Activated CD4-positive, CD25-positive, alpha-beta regulatory T cell treated with anti-CD3 and anti-CD28 coated beads, Interleukin-2, amount 50 U/mL, for 16 hours (primary cell): ENCODE data around the gene OR10H5.
"Not testable (repeated sequence)": the region's sequence is repeated elsewhere in the genome, so short reads cannot be mapped to it uniquely, and the experiment has no call there.

ENCODE experiments used
- DNase-seq: peaks from one replicate; pipeline ENCODE4 v3.0.0-alpha.2; 2020; ENCODE audit warnings: low read depth, low spot score

The OR10H5 gene

DNA sequence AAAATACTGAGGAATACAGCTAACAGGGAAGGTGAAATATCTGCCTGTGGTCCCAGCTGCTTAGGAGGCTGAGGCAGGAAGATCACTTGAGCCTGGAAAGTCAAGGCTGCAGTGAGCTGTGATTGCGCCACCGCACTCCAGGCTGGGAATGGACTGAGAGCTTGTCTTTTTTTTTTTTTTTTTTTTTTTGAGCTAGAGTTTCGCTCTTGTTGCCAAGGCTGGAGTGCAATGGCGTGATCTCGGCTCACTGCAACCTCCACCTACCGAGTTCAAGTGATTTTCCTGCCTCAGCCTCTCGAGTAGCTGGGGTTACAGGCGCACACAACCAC, 56.4 kb downstream of the OR10H5 start:
- DNase-seq: not testable (repeated sequence)

DNA sequence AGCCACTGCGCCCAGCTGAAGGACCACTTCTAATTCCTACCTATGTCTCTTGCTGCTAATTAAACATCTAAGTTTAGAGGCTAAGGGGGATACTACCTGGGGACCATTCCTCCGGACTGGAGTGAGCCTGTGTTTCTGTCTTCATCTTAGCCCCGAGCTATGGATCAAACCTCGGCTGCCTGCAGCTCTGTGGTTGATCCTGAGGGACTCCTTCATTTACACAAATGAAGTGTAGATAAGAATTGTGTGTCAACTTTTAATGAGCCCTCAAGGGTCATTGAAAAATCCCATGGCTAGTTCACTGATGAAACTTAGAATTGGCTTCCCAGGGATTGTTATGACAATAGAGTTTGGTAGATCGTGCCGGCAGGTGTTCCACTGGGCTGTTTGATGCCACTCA, 59.5 kb downstream of the OR10H5 start:
- no peak for DNase-seq

DNA sequence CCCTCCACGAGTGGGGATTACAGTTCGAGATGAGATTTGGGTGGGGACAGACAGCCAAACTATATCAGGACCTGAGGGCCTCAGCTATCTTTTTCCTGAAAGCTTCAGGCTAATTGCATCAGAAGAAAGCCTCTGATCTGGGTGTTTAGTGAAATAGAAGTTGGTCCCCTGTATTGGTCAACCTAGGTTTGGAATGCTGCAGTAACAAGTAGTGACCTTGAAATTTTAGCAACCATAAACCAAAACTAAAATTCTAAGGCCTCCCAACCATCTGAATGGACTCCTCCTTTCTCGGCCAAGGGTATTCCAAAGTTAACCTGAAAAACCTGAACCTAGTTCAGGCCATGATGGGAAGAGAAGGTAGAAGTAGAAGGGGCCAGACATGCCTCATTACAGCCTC, 62.9 kb downstream of the OR10H5 start:
- no peak for DNase-seq
